Measurements from ENCODE around the gene TRIM32.

TRIM32 gene

GRCh38 chr9:116706310-116707290, 19.5 kb downstream of the TRIM32 start:
- H3K4me3 Mint-ChIP-seq: no peak overlapping the region
- peaks cover 14% of the 10 kb centered on the region for H3K36me3 Mint-ChIP-seq (ENCODE audit: low read depth)
- no peaks in the 10 kb centered on the region for H3K27me3 Mint-ChIP-seq (ENCODE audit: low read depth)
- no peaks in the 10 kb centered on the region for H3K9me3 Mint-ChIP-seq
- H3K4me1 Mint-ChIP-seq (ENCODE audit: low read depth): peaks cover 10% of the 10 kb centered on the region
- H3K27ac Mint-ChIP-seq: no peak overlapping the region

DNA sequence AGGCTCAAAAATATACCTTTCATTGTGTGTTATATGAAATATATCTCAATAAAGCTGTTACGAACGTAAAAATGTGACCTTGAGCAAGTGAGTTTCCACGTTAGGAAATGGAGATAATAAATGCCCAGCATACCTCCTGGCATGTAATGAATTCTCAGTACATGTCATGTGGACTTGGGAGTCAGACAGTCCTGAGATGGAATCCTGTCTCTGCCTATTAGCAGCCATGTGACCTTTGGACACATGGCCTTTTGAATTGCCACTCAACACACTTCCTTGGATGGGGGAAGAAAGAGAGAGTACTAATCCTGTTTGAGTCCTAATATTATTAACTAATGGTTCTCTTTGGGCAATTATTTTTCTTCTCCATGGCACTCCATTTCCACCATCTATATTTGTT, 25.7 kb downstream of the TRIM32 start:
- Mint-ChIP-seq H3K27ac (no peak overlapping the region), H3K9me3 (no peaks in the 10 kb centered on the region), H3K4me1 (ENCODE audit: low read depth) (no peaks in the 10 kb centered on the region), H3K36me3 (ENCODE audit: low read depth) (no peaks in the 10 kb centered on the region), H3K4me3 (no peak overlapping the region), H3K27me3 (ENCODE audit: low read depth) (no peaks in the 10 kb centered on the region)

- Mint-ChIP-seq H3K27me3 (ENCODE audit: low read depth) (no peaks in the 10 kb centered on the region), H3K36me3 (ENCODE audit: low read depth) (no peaks in the 10 kb centered on the region), H3K27ac (no peak overlapping the region), H3K9me3 (no peaks in the 10 kb centered on the region), H3K4me3 (no peak overlapping the region), H3K4me1 (ENCODE audit: low read depth) (no peaks in the 10 kb centered on the region)
These were observed 26.2 kb downstream of the TRIM32 start for GRCh38 chr9:116713271-116713670.

DNA sequence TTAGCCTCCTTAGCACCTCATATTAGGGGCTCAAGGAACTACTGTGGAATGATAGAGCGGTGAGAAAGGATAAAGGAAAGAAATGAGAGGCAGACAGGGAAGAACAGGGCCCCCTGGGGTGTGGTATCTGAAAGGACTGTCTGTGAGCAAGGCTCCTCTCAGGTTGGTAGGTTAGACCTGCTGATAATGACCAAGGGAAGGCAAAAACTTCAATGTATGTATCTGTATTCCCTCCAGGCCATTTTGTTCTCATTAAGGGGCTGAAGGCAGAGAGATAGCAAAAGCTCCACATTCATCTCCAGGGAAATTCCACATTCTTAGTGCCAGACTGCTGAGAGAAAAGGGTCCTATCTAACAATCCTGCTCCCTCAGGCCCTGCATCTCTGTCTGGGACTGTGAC, 28.6 kb downstream of the TRIM32 start:
- Mint-ChIP-seq H3K9me3 (no peaks in the 10 kb centered on the region), H3K4me3 (no peak overlapping the region), H3K27me3 (ENCODE audit: low read depth) (peaks cover 4% of the 10 kb centered on the region), H3K27ac (no peak overlapping the region), H3K4me1 (ENCODE audit: low read depth) (no peaks in the 10 kb centered on the region), H3K36me3 (ENCODE audit: low read depth) (no peaks in the 10 kb centered on the region)

- Mint-ChIP-seq H3K27ac (no peak overlapping the region), H3K4me1 (ENCODE audit: low read depth) (no peaks in the 10 kb centered on the region), H3K36me3 (ENCODE audit: low read depth) (no peaks in the 10 kb centered on the region), H3K9me3 (no peaks in the 10 kb centered on the region), H3K4me3 (no peak overlapping the region), H3K27me3 (ENCODE audit: low read depth) (peaks cover 4% of the 10 kb centered on the region)
These were observed 29.3 kb downstream of the TRIM32 start for GRCh38 chr9:116716438-116716837.

DNA sequence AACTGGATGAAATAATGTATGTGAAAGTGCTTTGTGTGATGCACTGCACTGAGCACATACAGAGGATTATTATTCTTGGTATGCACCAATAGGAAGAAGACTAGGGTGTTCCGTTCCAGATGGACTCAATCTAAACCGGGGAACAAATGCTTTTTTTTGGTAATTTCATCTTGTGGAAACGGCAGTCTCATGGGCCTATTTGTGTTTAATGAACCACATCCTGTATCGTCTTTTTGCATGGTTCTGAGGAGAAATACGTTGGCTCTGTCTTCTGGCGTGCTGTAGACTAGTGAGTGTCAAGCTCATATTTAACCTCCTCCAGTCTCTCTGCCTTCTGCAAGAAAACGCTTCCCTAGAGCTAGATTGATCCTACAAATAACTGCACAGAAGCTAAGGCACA, 30.0 kb downstream of the TRIM32 start:
- no peaks in the 10 kb centered on the region for H3K9me3 Mint-ChIP-seq
- no peak overlapping the region for H3K4me3 Mint-ChIP-seq
- H3K27ac Mint-ChIP-seq: no peak overlapping the region
- H3K36me3 Mint-ChIP-seq (ENCODE audit: low read depth): no peaks in the 10 kb centered on the region
- peaks cover 4% of the 10 kb centered on the region for H3K27me3 Mint-ChIP-seq (ENCODE audit: low read depth)
- H3K4me1 Mint-ChIP-seq (ENCODE audit: low read depth): no peaks in the 10 kb centered on the region

GRCh38 chr9:116718111-116718510, 31.0 kb downstream of the TRIM32 start:
- no peaks in the 10 kb centered on the region for H3K36me3 Mint-ChIP-seq (ENCODE audit: low read depth)
- H3K27me3 Mint-ChIP-seq (ENCODE audit: low read depth): peaks cover 4% of the 10 kb centered on the region
- no peak overlapping the region for H3K4me3 Mint-ChIP-seq
- no peaks in the 10 kb centered on the region for H3K9me3 Mint-ChIP-seq
- no peak overlapping the region for H3K27ac Mint-ChIP-seq
- H3K4me1 Mint-ChIP-seq (ENCODE audit: low read depth): no peaks in the 10 kb centered on the region

GRCh38 chr9:116720111-116720510, 33.0 kb downstream of the TRIM32 start:
- H3K9me3 Mint-ChIP-seq: no peaks in the 10 kb centered on the region
- H3K27ac Mint-ChIP-seq: no peak overlapping the region
- H3K36me3 Mint-ChIP-seq (ENCODE audit: low read depth): no peaks in the 10 kb centered on the region
- H3K4me1 Mint-ChIP-seq (ENCODE audit: low read depth): no peaks in the 10 kb centered on the region
- no peak overlapping the region for H3K4me3 Mint-ChIP-seq
- H3K27me3 Mint-ChIP-seq (ENCODE audit: low read depth): peaks cover 4% of the 10 kb centered on the region

DNA sequence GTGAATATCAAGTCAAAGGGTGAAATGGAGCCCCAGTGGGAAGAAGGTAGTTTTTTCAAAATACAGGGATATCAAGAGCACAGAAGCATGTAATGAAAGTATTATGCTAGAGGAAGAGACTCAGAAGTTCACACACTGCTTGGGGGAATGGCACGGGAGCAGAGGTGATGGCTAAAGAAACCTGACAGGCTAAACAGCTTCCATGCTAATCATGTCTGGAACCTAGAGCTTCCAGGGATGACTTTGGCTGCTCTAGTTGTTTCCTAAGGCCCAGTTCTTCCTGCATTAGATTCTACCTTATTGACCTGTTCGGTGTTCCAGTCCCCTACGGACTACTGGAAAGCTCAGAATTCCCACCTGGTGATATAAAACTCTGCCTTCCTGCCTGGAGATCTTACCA, 34.3 kb downstream of the TRIM32 start:
- Mint-ChIP-seq H3K9me3 (no peaks in the 10 kb centered on the region), H3K36me3 (ENCODE audit: low read depth) (no peaks in the 10 kb centered on the region), H3K27me3 (ENCODE audit: low read depth) (peaks cover 4% of the 10 kb centered on the region), H3K4me1 (ENCODE audit: low read depth) (no peaks in the 10 kb centered on the region), H3K27ac (no peak overlapping the region), H3K4me3 (no peak overlapping the region)

DNA sequence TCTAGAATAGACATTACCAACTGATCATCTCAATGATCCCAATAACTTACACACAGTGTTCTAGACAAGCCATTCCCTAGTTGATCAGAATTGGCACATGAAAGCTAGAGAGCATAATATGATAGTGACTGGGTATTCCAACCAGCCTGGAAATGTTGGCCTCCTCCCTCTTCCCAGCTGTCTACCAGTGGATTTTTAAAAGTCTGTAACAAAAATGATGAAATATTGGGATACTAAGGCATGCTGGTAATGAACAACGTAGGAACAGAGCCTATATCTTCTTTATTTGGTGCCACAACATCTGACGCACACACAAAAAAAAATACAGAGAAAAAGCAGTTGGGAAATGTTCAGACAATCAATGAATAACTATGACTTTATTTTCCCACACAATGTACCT, 34.8 kb downstream of the TRIM32 start:
- H3K9me3 Mint-ChIP-seq: no peaks in the 10 kb centered on the region
- no peak overlapping the region for H3K4me3 Mint-ChIP-seq
- H3K4me1 Mint-ChIP-seq (ENCODE audit: low read depth): no peaks in the 10 kb centered on the region

GRCh38 chr9:116724123-116724522, 37.0 kb downstream of the TRIM32 start:
- Mint-ChIP-seq H3K4me1 (ENCODE audit: low read depth) (no peaks in the 10 kb centered on the region), H3K9me3 (no peaks in the 10 kb centered on the region), H3K27me3 (ENCODE audit: low read depth) (no peaks in the 10 kb centered on the region), H3K27ac (no peak overlapping the region), H3K4me3 (no peak overlapping the region), H3K36me3 (ENCODE audit: low read depth) (no peaks in the 10 kb centered on the region)

More for the DNA sequence above, 34.8 kb downstream of the TRIM32 start:
- Mint-ChIP-seq H3K27ac (no peak overlapping the region), H3K27me3 (ENCODE audit: low read depth) (peaks cover 4% of the 10 kb centered on the region), H3K36me3 (ENCODE audit: low read depth) (no peaks in the 10 kb centered on the region)

- Mint-ChIP-seq H3K9me3 (no peaks in the 10 kb centered on the region), H3K27ac (no peak overlapping the region), H3K4me3 (no peak overlapping the region), H3K4me1 (ENCODE audit: low read depth) (no peaks in the 10 kb centered on the region), H3K36me3 (ENCODE audit: low read depth) (no peaks in the 10 kb centered on the region), H3K27me3 (ENCODE audit: low read depth) (no peaks in the 10 kb centered on the region)
These were observed 39.5 kb downstream of the TRIM32 start for GRCh38 chr9:116726602-116727001.

- Mint-ChIP-seq H3K27ac (no peak overlapping the region), H3K9me3 (no peaks in the 10 kb centered on the region), H3K4me1 (ENCODE audit: low read depth) (peaks cover 3% of the 10 kb centered on the region), H3K36me3 (ENCODE audit: low read depth) (no peaks in the 10 kb centered on the region), H3K27me3 (ENCODE audit: low read depth) (peaks cover 5% of the 10 kb centered on the region), H3K4me3 (no peak overlapping the region)
These were observed 46.0 kb downstream of the TRIM32 start for GRCh38 chr9:116733010-116733641.

DNA sequence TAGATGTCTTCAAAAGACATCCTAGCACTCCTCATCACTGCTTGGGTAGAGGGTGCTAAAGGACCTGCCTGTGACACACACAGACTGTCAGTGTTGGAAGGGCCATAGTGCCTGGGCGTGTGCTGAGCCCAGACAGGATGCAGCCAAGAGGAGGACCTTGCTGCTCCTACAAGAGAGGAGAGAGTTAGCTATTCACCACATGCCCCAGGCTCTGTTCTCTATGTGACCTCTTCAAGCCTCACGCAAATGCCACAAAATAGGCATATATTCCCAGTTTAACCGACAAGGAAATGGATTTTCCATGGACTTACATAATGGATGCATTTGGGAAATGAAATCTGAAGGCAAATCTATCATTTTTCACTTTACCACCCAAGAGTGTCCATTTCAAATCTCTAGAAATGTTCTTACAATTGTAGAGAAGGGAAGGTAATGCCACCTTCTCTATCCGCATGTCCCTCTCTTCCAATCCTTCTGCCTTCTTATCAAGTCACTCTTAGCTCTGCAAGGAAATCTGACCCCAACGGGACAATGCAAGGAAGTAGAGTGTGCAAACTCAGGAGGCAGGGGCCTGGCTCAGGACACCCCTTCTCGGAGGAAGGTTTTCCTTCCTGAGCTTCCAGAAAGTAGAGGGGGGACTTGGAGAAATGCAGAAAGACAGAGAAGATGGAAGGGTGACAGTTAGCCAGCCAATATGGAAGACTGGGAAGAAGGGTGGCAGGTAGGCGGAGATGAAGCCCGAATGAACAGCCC, 49.5 kb downstream of the TRIM32 start:
- no peaks in the 10 kb centered on the region for H3K9me3 Mint-ChIP-seq
- no peak overlapping the region for H3K27ac Mint-ChIP-seq
- peaks cover 3% of the 10 kb centered on the region for H3K4me1 Mint-ChIP-seq (ENCODE audit: low read depth)
- no peak overlapping the region for H3K4me3 Mint-ChIP-seq
- peaks cover 5% of the 10 kb centered on the region for H3K27me3 Mint-ChIP-seq (ENCODE audit: low read depth)
- no peaks in the 10 kb centered on the region for H3K36me3 Mint-ChIP-seq (ENCODE audit: low read depth)

Measured in T-helper 1 cell treated with Interleukin-12 subunit alpha and Interleukin-12 subunit beta and Interleukin-4 antibody, amounts not matched to agents 30 μg/mL and 1 μg/mL, for 36 hours (primary cell).